Stimulated activated CD4-positive, alpha-beta T cell treated with anti-CD3 and anti-CD28 coated beads, Interleukin-12 subunit alpha, Interleukin-12 subunit beta, amount 100 ng/mL, for 4 hours (primary cell): ENCODE results near the gene ZNF746.

Experiments
- DNase-seq: peaks from one replicate; pipeline ENCODE4 v3.0.0-alpha.2; 2020

Gene ZNF746

DNA sequence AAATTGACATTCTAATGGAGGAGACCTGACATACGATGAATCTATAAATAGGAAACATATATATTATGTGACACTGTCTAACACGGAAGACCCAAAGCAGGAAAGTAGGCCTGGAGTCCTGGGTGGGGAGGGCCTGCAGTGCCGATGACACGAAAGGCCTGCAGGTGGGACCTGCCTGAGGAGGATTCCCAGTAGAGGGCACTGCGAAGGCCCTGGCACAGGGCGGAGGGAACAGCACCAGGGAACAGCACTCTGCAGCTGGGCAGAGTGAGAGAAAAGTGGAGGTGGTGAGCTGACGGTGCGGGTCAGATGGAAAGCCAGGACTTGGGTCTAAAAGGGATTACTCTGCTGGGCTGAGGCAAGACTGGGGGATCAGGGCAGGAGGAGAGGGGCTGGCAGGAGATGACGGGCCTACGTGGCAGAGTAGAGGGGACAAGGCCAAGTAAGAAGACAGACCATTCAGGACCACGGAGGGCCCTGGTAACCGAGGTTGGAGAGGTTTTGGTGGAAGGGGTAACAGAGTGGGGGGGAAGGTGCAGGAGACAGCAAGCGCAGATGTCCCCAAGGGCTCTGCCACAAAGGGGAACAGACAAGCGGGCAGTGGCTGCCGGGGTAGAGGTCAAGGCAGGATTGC is 8.1 kb downstream of the ZNF746 start:
- no peak for DNase-seq

- DNase-seq, result no peak
These were observed 18.0 kb downstream of the ZNF746 start for GRCh38 chr7:149479568-149479967.

DNA sequence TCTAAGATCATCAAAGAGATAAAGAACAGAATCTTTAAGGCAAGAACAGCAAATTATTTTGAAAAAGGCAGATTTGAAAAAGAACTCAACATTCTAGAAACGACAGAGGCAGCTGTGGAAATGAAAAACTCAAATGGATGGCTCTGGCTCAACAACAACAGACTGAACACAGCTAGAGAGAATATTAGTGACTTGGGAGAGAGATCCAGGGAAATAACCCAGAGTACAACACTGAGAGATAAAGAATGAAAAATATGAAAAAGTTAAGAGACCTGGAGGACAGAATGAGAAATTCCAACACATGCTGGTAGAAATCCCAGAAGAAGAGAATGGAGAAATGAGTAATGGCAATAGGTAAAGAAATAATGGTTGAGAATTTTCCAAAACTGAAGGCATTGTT is 18.9 kb downstream of the ZNF746 start:
- DNase-seq, result no peak

DNA sequence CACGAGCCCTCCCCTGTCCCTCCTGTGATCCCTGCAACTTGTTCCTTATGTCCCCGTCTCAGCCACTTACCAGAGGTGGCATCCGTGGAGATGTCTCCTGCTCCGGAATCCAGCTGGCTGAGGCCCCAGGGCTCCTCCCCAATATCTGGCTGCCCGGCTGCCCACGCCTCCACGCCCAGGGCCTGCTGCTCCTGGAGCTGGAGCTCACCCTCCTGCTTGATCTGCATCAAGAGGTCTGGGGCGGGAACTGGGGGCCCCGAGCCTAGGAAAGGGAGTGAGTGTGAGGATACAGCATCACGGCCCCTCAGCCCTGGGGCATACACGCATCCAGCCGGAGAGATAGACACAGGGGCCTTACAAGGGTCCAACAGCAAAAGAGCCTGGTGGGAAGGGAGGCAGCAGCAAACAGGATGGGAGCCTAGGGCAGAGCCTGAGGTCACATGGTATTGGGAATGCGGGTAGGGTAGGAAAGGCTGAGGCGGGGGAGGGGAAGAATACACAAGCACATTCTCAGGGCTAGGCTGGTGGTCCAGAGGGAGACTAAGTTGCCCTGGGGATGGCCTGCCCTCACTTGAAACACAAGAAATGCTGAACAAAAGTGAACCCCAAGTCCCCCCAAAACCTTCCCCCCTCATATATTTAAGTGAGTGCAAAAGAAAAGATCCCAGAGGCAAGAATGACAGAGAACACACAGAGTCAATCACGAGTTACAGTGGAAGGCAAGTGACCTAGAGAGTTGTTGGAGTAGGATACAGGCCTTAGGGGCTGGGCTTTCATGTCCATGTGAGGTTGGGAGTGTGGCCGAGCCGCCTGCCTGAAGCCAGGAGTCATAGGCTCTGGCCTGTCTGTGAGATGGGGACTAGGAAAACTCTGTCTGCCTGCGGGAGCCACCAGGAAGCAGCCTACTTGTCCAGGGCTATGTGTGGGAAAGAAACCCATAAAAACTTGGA is 19.8 kb downstream of the ZNF746 start:
- DNase-seq, result no peak

DNA sequence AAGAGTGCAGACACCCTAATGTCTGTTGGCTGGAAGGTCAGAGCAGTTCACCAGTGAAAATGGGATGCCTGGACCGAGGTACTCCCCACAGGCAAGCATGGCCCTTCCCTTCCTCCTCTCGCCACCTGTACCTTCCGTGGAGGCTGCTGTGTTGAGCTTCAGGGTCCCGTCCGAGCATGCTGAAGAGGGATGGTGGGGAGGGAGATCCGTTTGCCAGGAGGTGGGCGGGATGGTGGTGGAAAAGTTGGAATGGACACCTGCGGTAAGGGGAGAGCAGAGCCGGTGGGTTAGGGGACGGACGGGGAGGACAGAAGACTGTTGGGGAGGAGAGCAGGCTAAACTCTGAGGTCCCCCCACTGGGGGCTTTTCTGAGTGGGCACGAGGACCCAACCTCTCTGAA is 20.8 kb downstream of the ZNF746 start:
- DNase-seq, result no peak

DNA sequence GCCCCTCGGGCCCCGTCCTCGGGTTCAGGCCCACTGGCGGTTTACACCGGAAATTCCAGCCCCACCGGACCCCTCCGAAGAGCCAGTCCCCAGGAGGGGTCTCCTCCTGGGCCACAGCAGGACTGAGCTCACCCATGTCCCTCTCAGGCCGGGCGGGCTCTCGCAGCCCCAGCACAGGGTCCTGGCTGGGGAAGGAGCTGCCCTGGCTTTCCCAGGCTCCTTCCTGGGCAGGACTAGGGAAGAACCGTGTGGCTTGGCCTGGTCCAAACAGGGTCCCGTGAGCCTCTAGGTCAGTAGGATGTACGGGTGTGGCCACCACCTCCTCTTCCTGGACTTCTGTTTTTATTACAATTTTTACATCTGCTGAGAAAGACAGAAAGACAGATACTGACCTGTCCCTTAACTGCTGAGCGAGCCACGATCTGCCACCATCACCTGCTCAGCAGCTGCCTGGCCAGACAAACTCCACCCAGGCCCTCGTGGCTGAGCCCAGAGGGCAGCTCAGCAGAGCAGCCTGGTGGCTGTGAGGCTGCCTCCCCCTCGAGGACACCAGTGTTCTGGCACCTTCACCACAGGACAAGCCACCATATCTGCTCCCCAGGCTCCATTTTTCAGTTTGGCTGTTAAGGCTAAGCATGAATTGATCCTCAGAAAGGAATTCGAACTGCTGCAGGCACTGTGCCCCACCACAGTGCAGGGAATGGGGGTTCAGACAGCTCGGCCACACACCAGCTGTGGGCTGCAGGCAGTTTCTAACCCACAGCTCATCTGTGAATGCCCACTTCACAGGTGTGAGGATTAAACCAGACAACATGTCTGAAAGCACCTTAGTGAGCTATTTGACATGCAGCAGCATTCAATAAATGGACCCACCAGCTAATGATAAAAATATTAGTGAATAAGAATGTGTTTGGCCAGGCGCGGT is 22.2 kb downstream of the ZNF746 start:
- no peak for DNase-seq

DNA sequence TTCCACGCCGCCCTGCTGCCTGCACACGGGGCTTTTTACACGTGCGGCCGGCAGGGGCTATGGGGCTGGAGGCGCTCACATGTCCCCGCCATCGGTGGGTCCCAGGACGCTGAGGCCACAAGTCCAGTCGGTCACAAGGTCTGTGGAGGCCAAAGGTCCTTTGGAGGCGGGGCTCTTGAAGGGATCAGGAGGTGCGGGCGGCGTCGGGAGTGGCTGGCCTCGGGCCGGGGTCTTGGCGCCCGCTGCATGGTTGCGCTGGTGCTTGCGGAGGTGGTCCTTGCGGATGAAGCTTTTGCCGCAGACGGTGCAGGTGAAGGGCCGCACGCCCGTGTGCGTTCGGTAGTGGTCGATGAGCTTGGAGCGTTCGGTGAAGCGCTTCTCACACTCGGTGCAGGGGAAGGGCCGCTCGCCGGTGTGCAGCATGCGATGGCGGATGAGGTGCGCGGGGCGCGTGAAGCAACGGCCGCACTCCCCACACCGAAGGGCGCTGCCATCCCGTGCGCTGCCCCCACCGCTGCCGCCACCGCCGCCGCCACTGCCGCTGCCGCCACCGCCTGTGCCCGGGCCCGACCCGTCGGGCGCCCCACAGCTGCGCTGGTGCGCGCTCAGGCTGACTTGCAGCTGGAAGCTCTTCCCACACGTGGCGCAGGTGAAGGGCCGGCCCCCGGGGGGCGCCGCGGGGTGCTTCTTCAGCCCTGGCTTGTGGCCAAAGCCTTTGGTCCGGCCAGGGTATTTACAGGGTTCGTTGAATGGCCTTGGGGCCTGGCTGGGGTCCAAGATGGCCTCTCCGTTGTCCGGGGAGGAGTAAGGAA is 23.1 kb downstream of the ZNF746 start:
- DNase-seq, result no peak

DNA sequence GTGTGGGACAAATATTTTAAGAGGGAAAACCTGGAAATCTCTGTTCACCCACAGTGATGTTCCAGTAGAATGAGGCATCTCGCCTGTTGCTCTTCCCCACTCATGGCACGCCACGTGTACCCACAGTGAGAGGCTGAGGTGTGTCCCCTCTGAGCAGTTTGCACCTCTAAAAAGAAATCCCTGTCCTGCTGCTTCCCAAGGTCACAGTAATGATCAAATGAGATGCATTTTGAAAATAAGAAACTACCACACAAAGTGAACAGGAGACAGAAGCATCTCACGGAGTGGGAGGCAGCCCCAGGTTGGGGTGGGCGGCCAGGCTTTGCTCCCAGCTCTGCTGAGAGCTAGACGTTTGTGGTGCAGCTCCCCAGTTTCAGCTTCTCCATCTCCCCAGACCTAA is 24.4 kb downstream of the ZNF746 start:
- no peak for DNase-seq

DNA sequence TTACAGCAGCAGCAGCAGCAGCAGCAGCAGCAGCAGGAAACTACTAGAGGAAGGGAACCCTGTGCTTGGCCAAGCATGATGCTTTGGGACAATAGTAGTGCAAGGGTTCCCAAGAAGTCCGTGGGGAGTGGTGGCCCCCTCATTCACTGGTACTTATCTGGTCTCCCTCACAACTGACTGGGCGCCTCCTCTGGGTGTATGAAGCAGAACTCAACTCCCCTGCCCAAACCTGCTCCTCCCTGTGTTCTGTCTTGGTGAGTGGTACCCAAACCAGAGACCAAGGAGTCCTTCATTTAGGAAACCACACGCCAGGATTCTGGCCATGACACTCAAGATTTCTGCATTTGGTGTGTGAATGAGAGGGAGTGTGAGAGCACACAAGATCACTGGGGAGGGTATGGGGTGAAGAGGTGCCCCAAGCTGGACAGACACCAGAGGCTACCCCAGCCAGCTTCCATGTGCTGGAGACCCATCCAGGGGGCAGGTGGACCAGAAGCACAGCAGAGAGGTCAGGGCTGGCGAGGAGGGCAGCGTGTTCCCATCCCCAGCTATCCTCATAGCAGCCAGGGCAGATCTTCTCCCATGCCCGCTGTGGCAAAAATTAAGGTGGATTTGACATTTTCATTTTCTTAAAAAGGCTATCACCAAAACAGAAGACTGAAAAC is 26.2 kb downstream of the ZNF746 start:
- no peak for DNase-seq

DNA sequence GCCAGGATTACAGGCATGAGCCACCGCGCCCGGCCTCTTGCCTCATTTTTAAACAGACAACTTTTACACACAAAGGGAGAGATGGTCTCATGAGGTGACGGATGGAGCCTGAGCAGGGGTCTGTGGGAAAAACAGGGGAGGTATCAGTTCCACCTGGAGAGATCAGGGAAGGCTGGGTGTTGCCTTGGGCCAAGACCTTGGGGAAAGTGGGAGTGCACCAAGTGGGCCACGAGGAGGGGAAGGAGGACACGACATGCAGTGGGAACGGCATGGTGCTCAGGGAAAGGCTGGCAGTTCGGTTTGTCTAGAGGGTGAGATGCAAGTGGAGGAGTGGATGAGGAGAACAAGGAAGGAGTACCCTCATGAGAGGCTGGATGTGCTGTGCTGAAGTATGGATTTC is 27.8 kb downstream of the ZNF746 start:
- DNase-seq, result no peak

DNA sequence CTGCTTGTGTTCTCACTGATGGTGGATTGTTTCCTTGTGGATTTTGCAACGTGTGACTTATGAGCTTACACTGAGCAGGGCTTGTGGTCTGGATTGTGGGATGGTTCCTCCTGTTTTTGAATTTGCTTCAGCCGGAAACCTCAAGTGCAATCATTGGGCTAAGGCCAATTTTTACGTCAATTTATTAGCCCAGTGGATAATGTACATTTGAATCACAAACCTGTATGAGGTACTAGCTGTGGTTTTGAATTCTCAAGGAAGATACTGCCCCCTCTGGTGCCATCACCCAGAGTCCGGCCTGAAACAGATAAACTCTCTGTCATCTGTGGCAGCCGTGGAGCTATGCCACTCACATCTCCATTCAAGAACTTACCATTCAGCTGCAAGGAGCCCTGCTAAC is 29.4 kb downstream of the ZNF746 start:
- no peak for DNase-seq

GRCh38 chr7:149467321-149467859 is 30.2 kb downstream of the ZNF746 start:
- no peak for DNase-seq

- no peak for DNase-seq
These were observed 31.2 kb downstream of the ZNF746 start for GRCh38 chr7:149466364-149466763.

DNA sequence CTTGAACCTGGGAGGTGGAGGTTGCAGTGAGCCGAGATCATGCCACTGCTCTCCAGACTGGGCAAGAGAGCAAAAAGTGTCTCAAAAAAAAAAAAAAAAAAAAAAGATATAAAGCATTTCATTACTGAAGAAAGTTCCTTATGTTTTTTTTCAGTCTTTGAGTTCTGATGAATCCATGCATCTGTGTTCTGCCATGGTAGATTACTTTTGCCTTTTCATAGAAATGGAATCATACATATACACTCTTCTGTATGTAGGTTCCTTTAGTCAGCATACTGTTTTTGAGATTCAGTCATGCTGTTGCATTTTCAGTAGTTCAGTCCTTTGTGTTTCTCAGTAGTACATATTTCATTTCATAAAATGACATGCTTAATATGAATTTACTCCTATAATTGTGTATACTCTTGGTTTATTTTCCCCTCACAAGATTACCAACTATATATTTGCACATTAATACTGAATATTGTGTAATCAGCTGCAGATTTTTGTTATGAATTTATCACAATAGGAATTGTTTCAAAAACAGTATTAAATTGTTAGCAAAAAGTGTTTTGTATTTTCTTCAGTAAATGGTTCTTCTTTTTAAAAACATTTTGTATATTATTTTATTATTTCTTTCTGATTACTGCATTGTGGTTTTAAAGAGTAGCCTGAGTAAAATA is 34.0 kb downstream of the ZNF746 start:
- no peak for DNase-seq

DNA sequence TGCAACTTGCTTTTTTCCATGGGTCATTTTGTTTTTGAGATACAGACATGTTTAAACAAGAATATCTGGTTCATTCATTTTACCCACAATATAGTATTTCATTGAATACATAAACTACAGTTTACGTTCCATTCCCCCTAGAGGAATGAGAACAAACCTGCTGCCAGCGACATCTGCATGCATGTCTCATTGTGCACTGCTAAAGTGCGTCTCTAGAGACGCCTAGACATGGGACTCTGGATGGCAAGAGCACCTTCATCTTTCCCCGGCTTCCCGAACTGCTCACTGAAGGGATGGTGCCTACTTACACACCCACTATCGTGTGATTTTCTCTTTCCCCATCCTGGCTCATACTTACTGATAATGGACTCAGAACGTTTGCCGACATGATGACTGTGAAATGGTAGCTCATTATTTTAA is 35.5 kb downstream of the ZNF746 start:
- DNase-seq, result no peak

GRCh38 chr7:149460493-149461277 is 36.9 kb downstream of the ZNF746 start, which contains the start of gene ZNF777:
Gene ZNF777 (minus strand): TSS chr7:149461062. CDS start chr7:149456022, 5,040 bp downstream.
- DNase-seq, result peak; percentile 73

GRCh38 chr7:149459540-149460452 is 37.8 kb downstream of the ZNF746 start:
- peak; percentile 28 for DNase-seq

- DNase-seq, result no peak
These were observed 38.4 kb downstream of the ZNF746 start for GRCh38 chr7:149459201-149459539.

- no peak for DNase-seq
These were observed 39.4 kb downstream of the ZNF746 start for GRCh38 chr7:149458235-149458634.
